GM12878 (cell line): ENCODE measurements around the gene UQCC2.

Source experiments
- EP300 ChIP-seq, 2 experiments: fragments of 150-350 bp in 1 of 2; IDR thresholded peaks; 2 replicates each; pipeline ENCODE4 v1.6.1; 2011 to 2012; ENCODE audit warnings: low read depth in 2 of 2, low read length in 2 of 2, borderline replicate concordance in 1 of 2, improper control_type of control experiment in 1 of 2, inconsistent platforms in 1 of 2; ENCODE audit not compliant: control insufficient read depth in 1 of 2
- GABPA ChIP-seq: IDR thresholded peaks from 2 replicates; pipeline ENCODE4 v1.6.1; 2014; ENCODE audit warnings: antibody characterized with exemption, low read depth, mild to moderate bottlenecking, inconsistent platforms
- NR2C2 ChIP-seq: IDR thresholded peaks from 2 replicates; pipeline ENCODE4 v1.6.1; 2011; ENCODE audit warnings: borderline replicate concordance, low read depth; ENCODE audit not compliant: control insufficient read depth, insufficient read length
- POLR2AphosphoS5 ChIP-seq: IDR thresholded peaks from 2 replicates; pipeline ENCODE4 v1.6.1; 2011; ENCODE audit warnings: mild to moderate bottlenecking, low read length, inconsistent platforms
- SRF ChIP-seq, 2 experiments: IDR thresholded peaks; 2 replicates each; pipeline ENCODE4 v1.6.1; 2011; ENCODE audit warnings: low read depth in 2 of 2, low read length in 2 of 2, mild to moderate bottlenecking in 1 of 2, moderate library complexity in 1 of 2
- SUZ12 ChIP-seq: fragments of 200-600 bp; sonication (generic); IDR thresholded peaks from one replicate; pipeline ENCODE4 v1.6.1; 2018; ENCODE audit warnings: antibody characterized with exemption, mild to moderate bottlenecking; ENCODE audit not compliant: unreplicated experiment
- YY1 ChIP-seq: IDR thresholded peaks from 2 replicates; pipeline ENCODE4 v1.6.1; 2011; ENCODE audit warnings: low read depth, mild to moderate bottlenecking, low read length
- ZNF24 ChIP-seq: fragments of 450-650 bp; IDR thresholded peaks from 2 replicates; pipeline ENCODE4 v1.6.1; 2017; ENCODE audit warnings: antibody characterized with exemption, mild to moderate bottlenecking
- ZNF384 ChIP-seq: IDR thresholded peaks from 2 replicates; pipeline ENCODE4 v1.6.1; 2012; ENCODE audit warnings: low read depth, mild to moderate bottlenecking, low read length, improper control_type of control experiment, borderline replicate concordance
- TF ChIP-seq, protein P1 (sequence below): IDR thresholded peaks from 2 replicates; pipeline ENCODE4 v1.6.1; 2011; ENCODE audit warnings: low read depth, mild to moderate bottlenecking, low read length, moderate library complexity, borderline replicate concordance; ENCODE audit errors: extremely low read depth
- TF ChIP-seq, protein P2 (sequence below): fragments of 450-650 bp; IDR thresholded peaks from 2 replicates; pipeline ENCODE4 v1.6.1; 2017; ENCODE audit warnings: antibody characterized with exemption, mild to moderate bottlenecking, moderate library complexity
- TF ChIP-seq, protein P3 (sequence below), 3 experiments: IDR thresholded peaks in 2 of 3; conservative IDR thresholded peaks in 1 of 3; 2 replicates each; pipeline ENCODE4 v1.5.1; 2011; ENCODE audit warnings: low read depth in 3 of 3, low read length in 3 of 3, mild to moderate bottlenecking in 3 of 3, control low read depth in 2 of 3, moderate library complexity in 2 of 3, inconsistent platforms in 1 of 3, mixed read lengths in 1 of 3; ENCODE audit not compliant: control insufficient read depth in 2 of 3, insufficient read depth in 1 of 3; ENCODE audit errors: extremely low read depth in 1 of 3

DNA sequence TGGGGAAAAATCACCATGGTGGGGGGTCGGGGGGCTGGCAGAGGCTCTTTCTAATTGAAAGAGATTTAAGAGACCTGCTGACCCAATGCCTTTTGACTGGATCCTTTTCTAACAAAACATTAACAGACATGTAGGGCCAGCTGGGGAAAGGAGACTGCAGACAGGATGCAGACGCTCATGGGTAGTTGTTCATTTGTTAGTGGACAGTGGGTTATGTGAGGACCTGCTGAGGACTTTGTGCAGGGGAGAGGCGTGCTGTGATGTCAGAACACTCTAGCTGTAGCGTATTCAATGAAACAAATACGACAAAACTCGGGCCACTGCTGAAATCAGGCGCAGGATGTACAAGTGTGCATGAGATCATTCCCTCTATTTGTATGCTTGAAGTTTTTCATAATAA is 34.0 kb upstream of the UQCC2 start:
- TF ChIP-seq GABPA, result no peak
- TF ChIP-seq ZNF384, result no peak
- no peak for TF ChIP-seq NR2C2
- TF ChIP-seq, protein P1, sequence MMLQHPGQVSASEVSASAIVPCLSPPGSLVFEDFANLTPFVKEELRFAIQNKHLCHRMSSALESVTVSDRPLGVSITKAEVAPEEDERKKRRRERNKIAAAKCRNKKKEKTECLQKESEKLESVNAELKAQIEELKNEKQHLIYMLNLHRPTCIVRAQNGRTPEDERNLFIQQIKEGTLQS, result no peak
- TF ChIP-seq POLR2AphosphoS5, result no peak
- TF ChIP-seq, protein P2, sequence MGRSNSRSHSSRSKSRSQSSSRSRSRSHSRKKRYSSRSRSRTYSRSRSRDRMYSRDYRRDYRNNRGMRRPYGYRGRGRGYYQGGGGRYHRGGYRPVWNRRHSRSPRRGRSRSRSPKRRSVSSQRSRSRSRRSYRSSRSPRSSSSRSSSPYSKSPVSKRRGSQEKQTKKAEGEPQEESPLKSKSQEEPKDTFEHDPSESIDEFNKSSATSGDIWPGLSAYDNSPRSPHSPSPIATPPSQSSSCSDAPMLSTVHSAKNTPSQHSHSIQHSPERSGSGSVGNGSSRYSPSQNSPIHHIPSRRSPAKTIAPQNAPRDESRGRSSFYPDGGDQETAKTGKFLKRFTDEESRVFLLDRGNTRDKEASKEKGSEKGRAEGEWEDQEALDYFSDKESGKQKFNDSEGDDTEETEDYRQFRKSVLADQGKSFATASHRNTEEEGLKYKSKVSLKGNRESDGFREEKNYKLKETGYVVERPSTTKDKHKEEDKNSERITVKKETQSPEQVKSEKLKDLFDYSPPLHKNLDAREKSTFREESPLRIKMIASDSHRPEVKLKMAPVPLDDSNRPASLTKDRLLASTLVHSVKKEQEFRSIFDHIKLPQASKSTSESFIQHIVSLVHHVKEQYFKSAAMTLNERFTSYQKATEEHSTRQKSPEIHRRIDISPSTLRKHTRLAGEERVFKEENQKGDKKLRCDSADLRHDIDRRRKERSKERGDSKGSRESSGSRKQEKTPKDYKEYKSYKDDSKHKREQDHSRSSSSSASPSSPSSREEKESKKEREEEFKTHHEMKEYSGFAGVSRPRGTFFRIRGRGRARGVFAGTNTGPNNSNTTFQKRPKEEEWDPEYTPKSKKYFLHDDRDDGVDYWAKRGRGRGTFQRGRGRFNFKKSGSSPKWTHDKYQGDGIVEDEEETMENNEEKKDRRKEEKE, result no peak
- TF ChIP-seq ZNF24, result no peak
- TF ChIP-seq YY1, result no peak
- TF ChIP-seq SUZ12, result no peak
- no peak for TF ChIP-seq SRF (IDR thresholded peaks at IDR 0.05; ENCODE audit: low read depth in 2 of 2, low read length in 2 of 2)
- TF ChIP-seq, protein P3, sequence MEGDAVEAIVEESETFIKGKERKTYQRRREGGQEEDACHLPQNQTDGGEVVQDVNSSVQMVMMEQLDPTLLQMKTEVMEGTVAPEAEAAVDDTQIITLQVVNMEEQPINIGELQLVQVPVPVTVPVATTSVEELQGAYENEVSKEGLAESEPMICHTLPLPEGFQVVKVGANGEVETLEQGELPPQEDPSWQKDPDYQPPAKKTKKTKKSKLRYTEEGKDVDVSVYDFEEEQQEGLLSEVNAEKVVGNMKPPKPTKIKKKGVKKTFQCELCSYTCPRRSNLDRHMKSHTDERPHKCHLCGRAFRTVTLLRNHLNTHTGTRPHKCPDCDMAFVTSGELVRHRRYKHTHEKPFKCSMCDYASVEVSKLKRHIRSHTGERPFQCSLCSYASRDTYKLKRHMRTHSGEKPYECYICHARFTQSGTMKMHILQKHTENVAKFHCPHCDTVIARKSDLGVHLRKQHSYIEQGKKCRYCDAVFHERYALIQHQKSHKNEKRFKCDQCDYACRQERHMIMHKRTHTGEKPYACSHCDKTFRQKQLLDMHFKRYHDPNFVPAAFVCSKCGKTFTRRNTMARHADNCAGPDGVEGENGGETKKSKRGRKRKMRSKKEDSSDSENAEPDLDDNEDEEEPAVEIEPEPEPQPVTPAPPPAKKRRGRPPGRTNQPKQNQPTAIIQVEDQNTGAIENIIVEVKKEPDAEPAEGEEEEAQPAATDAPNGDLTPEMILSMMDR (IDR thresholded peaks at IDR 0.05 in 2 of 3, conservative IDR thresholded peaks at IDR 0.05 in 1 of 3; ENCODE audit: control insufficient read depth in 2 of 3, extremely low read depth in 1 of 3, insufficient read depth in 1 of 3, low read depth in 3 of 3, low read length in 3 of 3), result no peak
- no peak for TF ChIP-seq EP300 (IDR thresholded peaks at IDR 0.05; ENCODE audit: borderline replicate concordance in 1 of 2, control insufficient read depth in 1 of 2, low read depth in 2 of 2, low read length in 2 of 2)
